ENCODE data around the gene DPP6.

The DPP6 gene

GRCh38 chr7:154474903-154475520, 422.8 kb downstream of the DPP6 start:
- no peak for DNase-seq

DNA sequence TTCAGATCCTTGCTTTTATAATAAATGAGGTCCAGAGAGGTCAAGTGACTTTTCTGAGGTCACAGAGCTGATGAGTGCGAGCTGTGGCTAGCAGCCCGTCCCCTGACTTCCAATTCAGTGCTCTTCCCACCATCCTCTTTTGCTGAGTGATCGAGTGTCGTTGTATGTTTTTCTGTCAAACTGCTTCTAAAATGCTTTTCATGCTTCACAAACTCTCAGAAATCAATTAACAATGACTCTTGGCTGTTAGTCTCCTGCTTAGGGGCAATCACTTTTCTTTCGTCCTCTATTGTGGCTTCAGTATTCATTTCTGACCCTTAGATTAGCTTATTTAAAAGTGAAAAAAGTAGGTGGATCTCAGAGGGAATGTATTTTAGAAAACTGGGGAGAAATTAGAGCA, 423.7 kb downstream of the DPP6 start:
- DNase-seq = no peak

DNA sequence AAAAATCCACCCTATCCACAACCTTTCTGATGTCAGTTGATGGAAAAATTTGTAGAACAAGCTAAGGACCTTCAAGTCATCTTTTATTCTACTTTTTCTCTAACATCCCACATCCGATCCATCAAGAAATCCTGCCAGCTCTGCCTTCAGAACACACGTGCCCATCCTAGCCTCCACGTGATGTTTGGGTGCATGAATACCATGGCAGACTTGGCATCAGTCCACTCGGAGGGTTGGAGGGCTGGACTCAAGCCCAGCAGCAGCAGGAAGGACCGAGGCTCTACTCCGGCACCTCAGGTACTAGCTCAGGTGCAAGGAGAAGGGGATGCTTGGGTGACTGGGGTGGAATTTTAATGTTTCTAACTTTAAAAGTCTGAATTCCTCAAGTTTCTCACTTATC, 428.6 kb downstream of the DPP6 start:
- no peak for DNase-seq

GRCh38 chr7:154482863-154483262, 430.7 kb downstream of the DPP6 start:
- DNase-seq = no peak

- DNase-seq = no peak
Observed at GRCh38 chr7:154484406-154484805, 432.2 kb downstream of the DPP6 start.

DNA sequence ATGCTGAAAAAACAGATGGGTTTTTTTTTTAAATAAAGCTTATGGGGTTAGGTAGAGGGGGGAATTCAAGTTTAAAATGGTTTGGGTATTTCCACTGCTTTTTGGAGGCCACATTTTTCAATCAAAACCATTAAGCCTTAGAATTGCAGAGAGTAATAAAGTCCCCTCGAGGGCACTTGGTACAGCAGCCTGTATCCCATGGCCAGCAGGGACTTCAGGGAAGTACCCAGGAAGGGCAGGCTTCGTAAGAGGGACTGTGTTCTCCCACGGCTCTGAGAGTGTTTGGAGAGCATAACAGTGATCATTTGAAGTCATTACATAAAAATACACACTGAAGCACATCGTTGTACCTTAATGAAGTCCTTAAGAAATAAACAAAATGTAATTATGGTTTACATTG, 432.7 kb downstream of the DPP6 start:
- DNase-seq = no peak

GRCh38 chr7:154489897-154490296, 437.7 kb downstream of the DPP6 start:
- DNase-seq = no peak

DNA sequence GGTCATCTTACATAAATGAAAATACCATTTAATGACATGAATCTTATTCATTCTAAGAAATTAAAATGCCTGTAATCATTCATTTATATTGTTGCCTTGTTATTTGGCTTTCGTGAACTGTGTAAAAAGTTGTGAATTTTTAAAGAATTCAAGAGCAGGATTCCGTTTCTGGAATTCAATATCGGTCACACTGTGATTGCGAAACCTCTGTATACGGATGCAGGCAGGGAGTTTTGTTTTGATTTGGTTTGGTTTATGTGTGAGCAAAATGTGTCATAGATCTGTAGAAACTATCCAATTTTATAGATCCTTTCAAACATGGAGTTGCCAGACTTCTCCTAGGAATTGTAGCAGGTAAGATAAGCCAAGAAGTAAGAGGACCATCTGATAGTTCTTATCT, 441.4 kb downstream of the DPP6 start:
- no peak for DNase-seq

GRCh38 chr7:154497751-154498150, 445.6 kb downstream of the DPP6 start:
- DNase-seq = no peak

GRCh38 chr7:154503962-154504550, 451.9 kb downstream of the DPP6 start:
- no peak for DNase-seq

DNA sequence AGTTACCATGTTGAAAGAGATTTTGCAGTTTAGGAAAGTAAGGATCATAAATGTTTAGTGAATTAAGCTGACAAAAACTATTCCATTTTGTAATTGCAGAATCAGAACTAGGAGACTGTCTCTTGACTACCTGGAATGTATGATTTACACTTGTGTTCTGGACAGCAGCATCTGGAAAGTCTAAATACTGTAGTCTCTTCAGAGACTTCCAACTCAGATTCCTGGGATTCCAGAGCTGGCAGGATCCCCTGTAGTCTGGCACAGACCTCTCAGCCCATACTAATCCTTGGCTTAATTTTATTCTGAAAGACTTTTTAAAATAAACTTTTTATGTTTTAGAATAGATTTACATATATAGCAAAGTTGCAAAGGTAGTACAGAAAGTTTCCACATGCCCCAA, 452.7 kb downstream of the DPP6 start:
- no peak for DNase-seq

- DNase-seq = no peak
Observed at GRCh38 chr7:154505362-154505761, 453.2 kb downstream of the DPP6 start.

DNA sequence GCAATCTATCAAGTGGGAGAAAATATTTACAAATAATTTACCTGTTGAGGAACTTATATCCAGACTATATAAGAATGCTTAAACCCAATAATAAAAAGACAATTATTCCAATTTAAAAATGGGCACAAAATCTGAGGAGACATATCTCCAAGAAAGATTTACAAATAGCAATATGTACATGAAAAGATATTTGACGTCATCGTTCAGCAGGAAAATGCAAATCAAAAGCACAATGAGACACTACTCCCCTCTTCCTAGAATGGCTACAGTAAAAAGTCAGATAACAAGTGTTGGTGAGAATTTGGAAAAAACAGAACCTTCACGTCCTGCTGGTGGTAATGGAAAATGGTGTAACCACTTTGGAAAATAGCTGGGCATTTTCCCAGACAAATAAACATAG, 457.0 kb downstream of the DPP6 start:
- DNase-seq = no peak

- no peak for DNase-seq
Observed at GRCh38 chr7:154512121-154512833, 460.1 kb downstream of the DPP6 start.

DNA sequence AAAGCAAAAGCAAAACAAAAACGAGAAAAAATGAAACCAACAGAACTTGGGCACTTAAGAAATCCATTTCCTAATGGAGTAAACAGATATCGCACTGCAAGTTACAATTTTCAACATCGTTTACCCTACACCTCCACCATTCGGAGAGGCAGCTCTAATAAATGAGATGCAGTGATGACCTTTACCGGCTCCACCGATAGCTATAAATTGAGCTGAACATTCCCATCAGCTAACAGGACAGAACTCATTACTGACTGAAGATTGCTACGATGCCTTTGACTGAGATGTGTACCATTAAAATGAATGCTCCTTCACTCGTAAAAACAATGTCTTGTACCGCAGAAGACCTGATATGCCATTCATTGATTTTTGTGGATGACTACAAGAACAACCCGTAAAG, 465.6 kb downstream of the DPP6 start:
- DNase-seq = no peak

GRCh38 chr7:154519229-154519628, 467.0 kb downstream of the DPP6 start:
- no peak for DNase-seq

DNA sequence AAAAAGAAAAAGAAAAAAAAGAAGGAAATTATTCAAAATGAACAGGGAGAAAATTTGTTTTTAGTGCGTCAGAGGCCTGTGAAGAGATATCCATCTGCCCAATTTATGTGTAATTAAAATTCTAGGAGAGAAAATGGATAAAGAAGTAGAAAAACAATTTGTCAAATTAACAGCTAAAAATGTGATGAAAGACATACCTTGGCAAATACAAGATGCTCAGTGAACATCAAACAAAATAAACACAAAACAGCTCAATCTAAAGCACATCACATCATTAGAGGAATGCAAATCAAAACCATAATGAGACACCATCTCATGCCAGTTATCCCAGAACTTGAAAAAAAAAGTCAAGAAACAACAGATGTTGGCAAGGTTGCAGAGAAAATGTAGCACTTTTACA, 477.9 kb downstream of the DPP6 start:
- DNase-seq = no peak

DNA sequence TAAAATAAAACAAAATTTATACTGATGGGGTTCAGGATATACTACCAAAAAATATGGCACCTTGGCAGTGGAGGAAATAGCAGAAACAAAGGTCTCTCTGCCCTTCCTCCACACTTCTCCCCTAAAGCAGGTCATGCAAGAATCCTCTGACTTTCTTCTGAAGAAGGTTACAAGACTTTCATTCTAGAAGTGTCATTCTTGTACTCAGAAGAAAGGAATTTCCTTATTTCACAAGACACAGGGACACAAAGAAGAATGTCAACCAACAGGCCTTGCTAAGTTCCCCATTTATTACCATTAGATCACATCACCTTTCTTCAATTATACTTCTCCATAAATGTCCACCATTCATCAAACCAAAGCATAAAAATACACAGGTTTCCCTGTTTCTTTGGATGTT, 480.6 kb downstream of the DPP6 start:
- DNase-seq = no peak

GRCh38 chr7:154540596-154540995, 488.4 kb downstream of the DPP6 start:
- no peak for DNase-seq

- no peak for DNase-seq
Observed at GRCh38 chr7:154541606-154542005, 489.4 kb downstream of the DPP6 start.

GRCh38 chr7:154546946-154547587, 494.9 kb downstream of the DPP6 start:
- no peak for DNase-seq

DNA sequence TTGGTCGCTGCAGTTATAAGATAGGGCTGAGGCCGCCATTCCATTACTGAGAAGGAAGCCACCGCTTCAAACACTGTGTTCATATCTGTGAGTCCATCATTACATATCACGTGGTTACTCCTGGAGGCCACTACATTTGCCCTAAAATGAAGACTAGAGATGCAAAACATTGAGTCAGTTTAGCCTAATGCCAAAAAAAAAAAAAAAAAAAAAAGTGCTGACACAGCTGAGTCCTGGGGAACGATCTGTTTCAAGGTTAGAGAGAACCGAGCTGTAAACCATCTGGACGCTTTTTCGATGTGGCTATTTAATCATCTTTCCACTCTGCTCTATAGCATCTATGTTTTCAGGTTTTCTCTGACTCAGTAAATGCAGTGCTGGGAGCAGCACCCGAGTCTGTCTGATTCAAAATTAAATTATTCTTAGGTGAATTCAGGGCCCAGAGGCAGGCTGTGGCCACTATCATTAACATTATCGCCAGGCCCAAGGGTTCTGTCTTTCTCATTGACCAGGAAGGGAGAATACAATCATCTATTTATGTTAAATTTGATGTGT, 501.6 kb downstream of the DPP6 start:
- no peak for DNase-seq

GRCh38 chr7:154559454-154559853, 507.3 kb downstream of the DPP6 start:
- no peak for DNase-seq

DNA sequence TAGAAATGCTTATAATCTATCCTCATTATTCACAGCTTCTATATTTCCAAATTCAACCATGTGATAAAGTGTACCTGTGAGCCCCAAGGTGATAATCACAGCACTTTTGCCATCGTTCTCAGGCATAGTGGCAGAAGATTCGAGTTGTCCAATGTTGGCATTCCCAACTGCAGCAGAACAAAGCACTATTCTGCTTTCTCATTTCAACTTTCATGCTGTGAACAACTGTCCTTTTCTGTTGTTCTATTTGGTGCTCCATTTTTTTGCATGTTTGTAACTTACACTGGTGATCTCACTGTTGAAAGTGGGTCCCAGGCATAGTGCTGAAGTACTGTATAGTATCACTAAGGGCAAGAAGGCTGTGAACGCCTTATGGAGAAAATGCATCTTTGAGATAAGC, 512.5 kb downstream of the DPP6 start:
- DNase-seq = no peak
